DMS53 treated with DMSO at 0.1 percent for 48 hours (cell line): ENCODE measurements around the gene UIMC1.
A peak's percentile ranks its signal among the peaks of the same experiment; 100 is the strongest.
"Not testable (repeated sequence)": the region's sequence is repeated elsewhere in the genome, so short reads cannot be mapped to it uniquely, and the experiment has no call there.

Experiments used
- DNase-seq: peaks from one replicate; lab custom pipeline; 2025; ENCODE audit not compliant: unreplicated experiment; lab: John Stamatoyannopoulos, UW

UIMC1 gene

DNA sequence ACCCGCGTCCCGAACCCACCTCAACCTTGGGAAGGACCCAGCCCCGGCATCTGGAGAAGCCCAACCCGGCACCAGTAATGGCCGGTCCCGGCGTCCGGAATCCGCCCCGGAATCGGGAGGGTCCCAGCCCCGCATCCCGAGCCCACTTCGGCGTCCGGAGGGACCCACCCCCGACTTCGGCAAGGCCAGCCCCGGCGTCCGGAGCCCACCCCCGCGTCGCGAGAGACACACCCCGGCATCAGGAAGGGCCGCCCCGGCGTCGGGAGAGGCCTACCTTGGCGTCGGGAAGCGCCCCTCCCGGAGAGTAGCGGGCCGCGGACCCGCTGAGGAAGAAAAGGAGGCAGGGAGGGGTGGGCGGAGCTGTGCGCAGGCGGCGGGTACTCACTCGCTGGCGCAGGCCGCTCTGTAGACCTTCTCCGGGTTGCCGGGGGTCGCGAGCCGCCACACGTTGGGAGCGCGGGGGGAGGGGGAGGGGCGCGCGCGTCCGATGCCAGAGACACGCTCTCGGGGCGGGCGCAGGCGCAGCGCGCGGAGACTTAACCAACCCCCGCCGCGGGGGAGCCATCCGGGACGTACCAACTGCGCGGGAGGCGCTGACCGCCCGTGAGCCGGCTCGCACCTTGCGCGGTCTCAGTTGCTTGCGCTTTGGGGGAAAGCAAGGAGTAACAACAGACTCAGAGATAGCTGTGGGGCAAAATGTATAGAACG lies at the start of gene UIMC1:
Gene UIMC1 (minus strand): TSS at position 515 of the 708 bp plus-strand sequence. CDS start 24,164 bp downstream, outside the sequence.
- DNase-seq: peak; percentile 91

DNA sequence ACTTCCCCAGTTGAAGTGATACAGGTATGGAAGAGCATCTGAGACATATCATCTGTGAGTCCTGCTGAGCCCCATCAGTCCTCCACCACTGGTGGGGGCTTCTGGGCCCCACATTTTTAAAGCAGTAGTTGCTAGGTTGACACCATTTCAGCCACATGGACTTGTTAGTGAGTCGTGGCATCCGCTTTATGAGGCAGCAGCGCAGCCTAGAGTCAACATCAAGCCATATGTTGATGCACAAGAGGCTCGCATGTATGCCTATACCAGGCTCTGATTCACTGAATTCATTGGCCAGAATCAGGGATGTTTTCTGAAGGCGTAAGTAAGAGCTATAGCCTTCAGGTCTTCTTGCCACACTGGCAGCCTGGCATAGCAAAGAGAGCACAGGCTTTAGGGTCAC lies 42.7 kb upstream of the UIMC1 start:
- no peak for DNase-seq

DNA sequence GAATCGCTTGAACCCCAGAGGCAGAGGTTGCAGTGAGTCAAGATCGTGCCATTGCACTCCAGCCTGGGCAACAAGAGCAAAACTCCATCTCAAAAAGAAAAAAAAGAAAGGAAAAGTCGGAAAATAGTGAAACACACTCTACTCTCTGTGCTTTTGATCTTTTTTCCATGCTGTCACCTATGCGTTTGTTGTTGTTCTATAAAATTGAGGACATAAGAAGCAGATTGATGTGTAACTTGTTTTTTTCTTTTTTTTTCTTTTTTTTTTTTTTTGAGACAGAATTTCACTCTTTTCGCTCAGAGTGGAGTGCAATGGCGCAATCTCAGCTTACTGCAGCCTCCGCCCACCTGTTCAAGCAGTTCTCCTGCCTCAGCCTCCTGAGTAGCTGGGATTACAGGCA lies 42.0 kb upstream of the UIMC1 start:
- DNase-seq: not testable (repeated sequence)

DNA sequence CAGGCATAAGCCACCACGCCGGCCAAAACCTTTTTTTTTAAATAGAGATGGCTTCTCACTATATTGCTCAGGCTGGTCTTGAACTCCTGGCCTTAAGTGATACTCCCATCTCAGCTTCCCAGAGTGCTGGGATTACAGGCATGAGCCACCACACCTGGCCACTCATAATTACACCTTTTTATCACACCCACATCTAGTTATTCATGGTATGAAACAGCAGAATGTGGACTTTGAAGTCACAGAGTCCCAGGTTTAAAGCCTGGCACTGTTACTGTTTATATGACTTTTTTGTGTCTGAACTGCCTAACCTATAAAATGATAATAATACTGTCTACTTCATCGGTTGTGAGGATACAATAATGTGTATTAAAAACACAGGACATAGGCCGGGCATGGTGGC lies 39.1 kb upstream of the UIMC1 start:
- DNase-seq: no peak

DNA sequence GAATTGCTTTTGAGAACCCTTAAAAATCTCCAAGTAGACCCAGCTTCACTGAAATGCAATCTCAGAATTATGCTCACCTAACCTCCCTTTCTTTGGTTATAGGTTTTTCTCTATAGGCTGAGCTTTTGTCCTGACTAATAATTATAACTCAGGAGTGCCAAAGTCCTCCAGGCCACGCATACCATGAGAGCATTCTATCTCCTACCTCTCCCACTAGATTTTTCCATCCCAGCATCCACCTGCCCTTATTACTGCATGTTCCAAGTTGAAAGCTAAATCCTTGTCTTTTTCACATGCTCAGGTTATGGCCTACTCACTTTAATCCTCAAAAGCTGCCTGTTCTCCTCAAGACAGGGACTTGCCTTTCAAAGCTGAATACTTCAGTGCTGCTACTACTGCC lies 38.1 kb upstream of the UIMC1 start:
- no peak for DNase-seq

DNA sequence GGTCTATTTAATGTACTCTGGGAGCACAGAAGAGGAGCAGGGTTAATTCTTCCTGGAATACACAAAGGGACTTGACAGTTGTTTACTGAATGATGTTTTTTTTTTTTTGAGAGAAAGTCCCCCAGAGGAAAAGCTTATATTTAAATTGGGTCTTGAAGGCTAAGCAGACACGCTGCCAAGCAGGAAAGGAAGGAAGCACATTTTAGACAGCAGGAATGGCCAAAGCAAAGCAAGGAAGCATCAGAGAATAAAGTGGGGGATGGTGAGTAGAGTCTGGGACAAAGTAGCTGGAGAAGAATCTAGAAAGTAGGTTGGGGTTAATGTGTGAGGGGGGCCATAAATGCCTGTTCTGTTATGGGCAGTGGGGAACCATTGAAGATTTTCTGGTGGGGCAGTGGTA lies 37.4 kb upstream of the UIMC1 start:
- DNase-seq: no peak

DNA sequence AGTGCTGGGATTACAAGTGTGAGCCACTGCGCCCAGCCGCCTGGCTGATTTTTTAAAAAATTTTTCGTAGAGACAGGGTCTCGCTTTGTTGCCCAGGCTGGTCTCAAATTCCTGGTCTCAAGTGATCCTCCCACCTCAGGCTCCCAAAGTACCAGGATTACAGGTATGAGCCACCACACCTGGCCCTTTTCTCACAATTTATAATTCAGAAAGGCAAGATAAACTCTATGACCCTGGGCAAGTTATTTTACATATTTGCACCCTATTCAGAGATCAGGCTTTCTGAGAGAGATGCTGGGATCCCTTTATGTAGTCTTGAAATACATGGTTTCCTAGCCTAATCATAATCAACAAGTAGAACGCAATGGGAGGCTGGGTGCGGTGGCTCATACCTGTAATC lies 36.5 kb upstream of the UIMC1 start:
- DNase-seq: no peak

DNA sequence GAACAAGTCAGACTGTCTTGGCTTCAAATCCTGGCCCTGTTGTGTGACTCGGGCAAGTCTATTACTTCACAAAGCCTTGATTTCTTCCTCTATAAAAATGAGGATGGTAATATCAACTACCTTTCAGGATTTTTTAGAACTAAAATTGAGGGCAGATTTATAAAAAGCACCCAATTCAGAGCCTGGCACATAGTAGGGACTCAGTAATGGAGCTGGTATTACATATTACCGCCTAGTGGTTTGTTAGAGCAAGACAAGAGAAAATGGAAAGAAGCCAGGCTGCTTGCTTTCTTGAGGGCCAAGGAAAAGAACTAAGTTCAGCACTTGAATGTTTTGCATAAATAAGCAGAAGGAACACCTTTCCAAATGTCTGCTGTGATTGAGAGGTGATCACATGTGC lies 35.4 kb upstream of the UIMC1 start:
- DNase-seq: no peak

DNA sequence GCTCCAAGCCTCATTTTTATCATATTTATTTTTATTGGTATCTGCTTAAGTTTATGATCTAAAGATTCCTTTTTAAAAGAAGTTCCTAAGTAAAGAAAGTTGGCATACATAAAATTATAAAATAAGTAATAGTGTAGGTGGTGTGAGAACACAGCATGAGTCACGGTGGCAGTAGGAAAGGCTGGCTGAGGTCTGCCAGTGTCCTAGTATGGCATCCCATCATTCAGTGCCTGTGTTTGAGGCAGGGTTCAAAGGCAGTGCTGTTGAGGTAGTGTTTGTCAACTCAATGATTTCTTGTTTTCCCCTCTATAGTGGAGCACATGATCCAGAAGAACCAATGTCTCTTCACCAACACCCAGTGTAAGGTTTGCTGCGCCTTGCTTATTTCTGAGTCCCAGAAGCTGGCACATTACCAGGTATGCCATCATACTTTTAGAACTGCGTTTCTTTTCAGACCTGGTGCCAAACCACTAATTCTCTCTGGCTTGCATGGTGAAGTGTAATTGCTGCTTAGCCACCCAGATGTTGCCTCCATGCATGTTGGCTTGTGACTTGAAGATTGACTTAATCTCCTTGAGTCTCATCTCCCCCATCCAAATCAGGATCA lies 34.3 kb upstream of the UIMC1 start:
- DNase-seq: no peak

DNA sequence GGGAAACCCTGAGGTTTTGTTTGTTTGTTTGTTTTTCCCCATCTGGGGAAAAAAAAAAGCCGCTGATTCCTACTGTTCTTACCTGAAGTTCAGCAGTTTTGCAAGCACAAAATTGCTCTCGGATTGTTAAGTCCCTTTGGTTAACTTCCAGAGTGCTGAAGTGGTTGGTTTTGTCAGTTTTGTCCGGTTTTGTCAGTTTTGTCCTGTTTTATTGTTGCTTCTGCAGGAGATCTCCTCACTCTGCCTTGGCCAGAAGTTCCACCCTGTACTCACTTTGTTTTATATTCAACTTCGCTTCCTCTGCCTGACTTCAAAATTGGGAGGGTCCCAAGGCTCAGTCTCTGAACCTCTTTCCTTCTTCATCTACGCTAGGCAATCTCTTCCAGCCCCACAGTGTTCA lies 30.3 kb upstream of the UIMC1 start:
- DNase-seq: no peak

DNA sequence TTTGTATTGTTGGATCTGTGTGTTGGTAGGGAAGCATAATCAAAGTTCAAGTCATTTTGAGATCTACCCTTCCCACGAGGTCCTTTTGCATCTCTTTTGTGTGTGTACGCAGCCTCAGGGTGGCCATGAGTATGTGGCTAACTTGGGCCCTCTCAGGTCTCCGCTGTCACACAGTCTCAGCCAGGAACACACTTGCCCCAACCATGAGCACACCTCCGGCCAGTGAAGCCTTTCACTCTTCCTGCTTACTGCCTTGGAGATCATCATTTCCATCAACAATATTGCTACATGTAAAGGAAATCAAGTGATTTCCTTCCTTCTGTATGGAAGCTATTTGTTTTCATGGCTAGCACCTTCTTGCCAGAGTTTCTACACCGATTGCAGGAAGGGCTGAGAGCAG lies 29.9 kb upstream of the UIMC1 start:
- no peak for DNase-seq

DNA sequence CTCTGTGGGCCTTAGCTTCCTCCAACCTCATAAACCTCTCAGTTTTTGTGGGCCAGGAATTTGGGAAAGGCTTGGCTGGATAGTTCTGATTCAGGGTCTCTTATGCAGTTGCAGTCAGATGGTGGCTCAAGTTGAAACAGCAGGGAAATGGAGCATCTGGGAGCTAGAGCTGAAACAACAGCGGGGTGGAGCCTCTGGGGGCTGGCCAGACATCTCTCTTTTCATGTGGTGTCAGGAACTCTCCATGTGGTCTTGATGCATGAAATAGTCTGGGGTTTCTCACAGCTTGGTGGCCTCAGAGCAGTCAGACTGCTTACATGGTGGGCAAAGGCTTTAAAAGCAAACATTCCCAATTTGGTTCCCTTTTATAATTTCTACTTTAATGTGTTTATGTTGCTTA lies 29.4 kb upstream of the UIMC1 start:
- no peak for DNase-seq

DNA sequence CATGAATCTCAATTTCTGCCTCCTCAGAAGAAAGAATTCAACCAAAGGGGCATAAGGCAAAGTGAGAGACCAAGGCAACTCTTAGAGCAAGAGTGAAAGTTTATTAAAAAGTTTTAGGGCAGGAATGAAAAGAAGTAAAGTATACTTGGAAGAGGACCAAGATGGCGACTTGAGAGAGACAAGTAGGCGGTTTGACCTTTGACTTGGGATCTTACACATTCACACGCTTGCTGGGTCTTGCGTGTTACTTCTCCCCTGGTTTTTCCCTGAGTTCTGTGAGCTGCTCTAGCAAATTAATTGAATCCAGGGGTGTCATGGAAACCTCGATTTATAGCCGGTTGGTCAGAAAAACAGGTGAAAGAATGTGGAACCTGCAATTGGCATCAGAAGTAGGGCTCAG lies 22.9 kb upstream of the UIMC1 start:
- no peak for DNase-seq

DNA sequence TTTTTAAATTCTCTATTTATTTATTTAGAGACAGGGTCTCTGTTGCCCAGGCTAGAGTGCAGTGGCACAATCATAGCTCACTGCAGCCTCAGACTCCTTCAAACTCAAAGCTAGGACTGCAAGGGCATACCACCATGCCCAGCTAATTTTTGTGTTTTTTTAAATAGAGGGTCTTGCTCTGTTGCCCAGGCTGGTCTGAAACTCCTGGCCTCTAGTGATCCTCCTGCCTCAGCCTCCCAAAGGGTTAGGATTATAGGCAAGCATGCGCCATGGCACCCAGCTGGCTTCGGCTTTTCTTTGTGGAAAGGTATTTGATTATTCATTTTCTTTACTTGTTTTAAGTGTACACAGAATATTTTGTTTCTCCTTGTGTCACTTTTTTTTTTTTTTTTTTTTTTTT lies 21.1 kb upstream of the UIMC1 start:
- no peak for DNase-seq

DNA sequence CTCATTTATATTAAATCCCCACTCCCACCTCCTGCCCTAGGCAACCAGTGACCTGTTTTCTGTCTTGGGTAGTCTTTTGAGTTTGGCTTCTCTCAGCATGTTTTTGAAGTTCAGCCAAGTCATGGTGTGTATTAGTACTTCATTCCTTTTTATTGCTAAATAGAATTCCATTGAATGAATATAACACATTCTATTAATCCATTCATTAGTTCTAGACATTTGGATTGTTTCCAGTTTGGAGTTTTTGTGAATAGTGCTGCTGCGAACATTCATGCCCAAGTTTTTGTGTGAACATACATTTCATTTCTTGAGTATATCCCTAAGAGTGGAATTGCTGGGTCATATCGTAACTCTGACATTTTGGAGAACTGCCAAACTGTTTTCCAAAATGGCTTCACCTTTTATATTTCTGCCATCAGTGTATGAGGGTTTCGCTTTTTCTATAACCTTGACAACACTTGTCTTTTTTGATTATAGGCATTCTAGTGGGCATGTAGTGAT lies 18.6 kb upstream of the UIMC1 start:
- no peak for DNase-seq

DNA sequence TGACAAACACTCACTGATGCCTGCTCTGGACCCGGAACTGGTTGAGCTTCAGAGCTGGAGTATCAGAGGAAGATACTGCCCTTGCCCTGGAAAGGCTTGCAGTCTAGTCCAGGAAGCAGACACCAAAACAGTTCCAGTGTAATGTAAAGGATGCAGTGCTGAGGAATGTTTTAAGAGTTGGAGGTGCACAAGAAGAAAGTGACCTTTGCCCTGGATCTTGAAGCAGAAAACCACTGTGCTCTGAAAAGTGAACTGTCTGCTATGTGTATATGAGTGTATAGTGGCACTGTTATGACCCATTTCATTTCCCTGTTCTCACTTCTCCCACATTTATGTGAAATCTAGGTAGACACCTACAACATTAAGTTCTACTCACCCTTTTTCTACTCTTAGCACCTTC lies 18.0 kb upstream of the UIMC1 start:
- DNase-seq: no peak

DNA sequence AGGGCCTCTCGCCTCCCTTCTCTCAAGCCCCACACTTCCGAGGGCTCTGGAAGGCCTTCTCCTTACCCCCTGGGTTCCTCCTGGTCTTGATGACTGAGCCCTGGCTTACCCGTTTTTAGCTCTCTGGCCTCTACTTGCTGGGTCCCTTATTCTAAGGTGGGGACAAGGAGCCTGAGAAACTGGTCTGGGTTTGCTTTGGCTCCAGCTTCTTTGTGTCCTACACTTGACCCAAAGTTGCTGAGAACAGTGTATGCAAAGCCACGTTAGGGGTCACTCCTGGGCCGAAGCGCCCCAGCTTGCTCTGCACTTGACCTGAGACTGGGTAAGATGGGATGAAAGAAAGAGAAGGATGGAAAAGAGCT lies 16.7 kb upstream of the UIMC1 start:
- no peak for DNase-seq

DNA sequence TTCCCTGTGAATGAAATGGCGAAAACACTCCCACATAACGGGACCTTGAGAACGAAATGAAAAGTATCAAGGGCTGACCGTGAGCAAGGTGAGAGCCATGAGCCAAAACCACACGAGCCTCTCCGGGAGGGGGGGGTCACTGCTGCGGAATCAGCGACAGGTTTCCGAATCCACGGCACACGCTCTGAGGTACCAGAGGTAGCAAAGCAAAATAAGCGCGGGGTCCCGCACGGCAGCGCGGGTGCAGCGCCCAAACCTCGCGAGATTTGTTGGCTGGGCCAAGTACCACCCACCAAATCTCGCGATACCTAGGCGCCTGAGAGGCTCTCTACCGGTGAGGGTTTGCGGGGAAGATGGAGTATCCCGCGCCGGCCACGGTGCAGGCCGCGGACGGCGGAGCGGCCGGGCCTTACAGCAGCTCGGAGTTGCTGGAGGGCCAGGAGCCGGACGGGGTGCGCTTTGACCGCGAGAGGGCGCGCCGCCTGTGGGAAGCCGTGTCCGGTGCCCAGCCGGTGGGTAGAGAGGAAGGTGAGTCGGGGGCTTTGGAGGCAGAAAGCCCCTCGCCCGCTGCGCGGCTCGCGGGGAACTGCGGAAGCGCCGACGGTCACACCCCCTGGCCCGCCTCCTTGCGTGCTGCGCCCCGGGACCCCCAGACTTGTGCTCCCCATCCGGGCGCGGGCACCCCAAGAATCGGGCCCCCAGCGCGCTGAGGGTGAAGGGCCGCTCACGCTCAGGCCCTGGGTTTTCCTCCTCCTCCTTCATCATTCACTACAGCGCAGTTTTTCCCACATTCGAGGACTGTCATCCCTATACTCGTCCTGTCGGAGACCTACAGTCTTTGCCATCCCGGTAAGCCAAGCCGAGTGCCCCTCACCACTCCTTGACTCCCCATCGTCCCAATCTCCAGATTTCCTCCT lies 16.1 kb upstream of the UIMC1 start, which contains the start of gene ZNF346:
Gene ZNF346 (plus strand): TSS at position 311 of the 917 bp plus-strand sequence. CDS start 43 bp downstream, at position 354.
- DNase-seq: peak; percentile 90

DNA sequence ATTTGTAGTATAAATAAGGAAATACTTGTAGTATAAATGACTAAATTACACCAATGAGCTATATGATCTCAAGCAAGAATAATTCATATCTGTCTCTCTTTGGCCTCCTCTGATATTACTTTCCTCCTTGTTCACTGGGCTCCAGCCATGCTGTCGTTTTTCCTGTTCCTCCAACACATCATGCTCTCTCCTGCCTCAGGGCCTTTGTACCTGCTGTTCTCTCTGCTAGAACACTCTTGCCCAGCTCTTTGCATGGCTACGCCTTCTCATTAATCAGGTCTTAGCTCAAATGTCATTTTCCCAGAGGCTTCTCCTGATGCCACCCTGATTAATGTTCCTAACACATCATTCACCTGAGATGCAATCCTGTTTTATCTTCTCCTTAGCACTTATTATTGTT lies 13.5 kb upstream of the UIMC1 start:
- DNase-seq: no peak

DNA sequence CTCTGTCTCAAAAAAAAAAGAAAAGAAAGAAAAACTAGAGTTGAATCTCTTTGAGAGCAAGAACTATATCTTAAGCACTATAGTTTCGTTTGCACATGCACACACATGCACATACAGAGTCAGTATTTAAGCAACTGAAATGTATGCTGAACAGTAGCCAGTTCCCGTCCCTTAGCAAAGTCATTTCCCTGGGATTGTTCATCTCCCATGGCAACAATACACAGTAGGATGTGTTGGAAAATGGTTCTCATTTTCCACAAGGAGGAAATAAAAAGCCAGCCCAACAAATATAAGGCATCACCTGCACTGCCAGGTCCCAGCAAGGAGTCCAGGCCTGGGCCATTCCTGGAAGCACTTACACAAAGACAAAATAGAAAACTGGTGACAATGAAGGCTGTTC lies 11.8 kb upstream of the UIMC1 start:
- DNase-seq: no peak

DNA sequence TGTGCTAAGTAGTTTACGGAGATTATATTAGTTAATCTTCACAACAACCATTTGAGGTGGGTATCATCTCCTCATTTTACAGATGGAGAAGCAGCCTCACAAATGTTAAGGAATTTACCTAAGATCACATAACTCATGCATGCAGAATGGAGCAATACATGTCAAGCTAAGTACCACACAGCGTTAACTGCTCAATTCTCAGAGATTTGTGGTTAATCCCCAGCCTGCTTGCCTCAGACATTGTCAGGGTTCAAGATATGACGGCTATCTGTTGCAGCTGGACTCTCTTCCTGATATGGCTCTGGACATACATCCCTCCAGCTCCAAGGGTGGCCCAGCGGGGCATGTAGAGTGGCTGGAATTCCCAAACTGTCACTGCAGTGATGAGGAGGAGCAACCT lies 8.6 kb upstream of the UIMC1 start:
- no peak for DNase-seq

DNA sequence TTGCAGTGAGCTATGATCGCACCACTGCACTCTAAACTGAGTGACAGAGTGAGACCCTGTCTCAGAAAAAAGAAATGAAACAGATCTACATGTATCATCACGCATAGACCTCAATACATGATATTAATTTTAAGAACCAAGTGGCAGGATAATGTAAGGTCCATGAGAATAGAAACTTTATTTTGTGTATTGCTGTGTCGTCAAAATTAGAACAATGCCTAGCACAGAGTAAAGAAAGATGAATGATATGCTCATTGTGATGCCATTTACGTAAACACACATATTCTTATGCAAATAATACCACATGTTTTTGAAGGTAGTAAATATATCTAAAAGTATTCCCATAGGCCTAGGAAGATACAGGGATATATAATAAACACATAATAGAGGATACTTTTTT lies 3.6 kb upstream of the UIMC1 start:
- DNase-seq: no peak
